ENCODE results near the gene OR6V1.
A peak's percentile ranks its signal among the peaks of the same experiment; 100 is the strongest.

OR6V1 gene

GRCh38 chr7:143052041-143052440, at the start of gene OR6V1:
Gene OR6V1 (plus strand): TSS chr7:143052341. CDS start chr7:143052341, 0 bp downstream.
- no peak for DNase-seq

GRCh38 chr7:143002898-143003297, 49.2 kb upstream of the OR6V1 start:
- peak in 1 of 2 experiments; percentile 4 for DNase-seq

- DNase-seq = peak; percentile 27 to 34
Observed at GRCh38 chr7:143003393-143004051, 48.6 kb upstream of the OR6V1 start.

- DNase-seq = no peak
Observed at GRCh38 chr7:143005632-143006260, 46.4 kb upstream of the OR6V1 start.

GRCh38 chr7:143008007-143008901, 43.9 kb upstream of the OR6V1 start:
- DNase-seq = peak; percentile 87 to 89

GRCh38 chr7:143012001-143012400, 40.1 kb upstream of the OR6V1 start:
- DNase-seq = no peak

- DNase-seq = no peak
Observed at GRCh38 chr7:143012409-143012808, 39.7 kb upstream of the OR6V1 start.

GRCh38 chr7:143013473-143013872, 38.7 kb upstream of the OR6V1 start:
- DNase-seq = no peak

- no peak for DNase-seq
Observed at GRCh38 chr7:143013893-143014292, 38.2 kb upstream of the OR6V1 start.

- no peak for DNase-seq
Observed at GRCh38 chr7:143015084-143015483, 37.1 kb upstream of the OR6V1 start.

- DNase-seq = no peak
Observed at GRCh38 chr7:143015926-143016490, 36.1 kb upstream of the OR6V1 start.

GRCh38 chr7:143016996-143017395, 35.1 kb upstream of the OR6V1 start:
- DNase-seq = no peak

- DNase-seq = no peak
Observed at GRCh38 chr7:143018931-143019330, 33.2 kb upstream of the OR6V1 start.

- DNase-seq = no peak
Observed at GRCh38 chr7:143023047-143023446, 29.1 kb upstream of the OR6V1 start.

- DNase-seq = no peak
Observed at GRCh38 chr7:143025371-143025770, 26.8 kb upstream of the OR6V1 start.

GRCh38 chr7:143027032-143027431, 25.1 kb upstream of the OR6V1 start, which contains the start of gene OR9A2:
Gene OR9A2 (minus strand): TSS chr7:143027132. CDS start chr7:143027132, 0 bp downstream.
- DNase-seq = no peak

- DNase-seq = no peak
Observed at GRCh38 chr7:143027683-143028082, 24.5 kb upstream of the OR6V1 start.

GRCh38 chr7:143038635-143039034, 13.5 kb upstream of the OR6V1 start:
- no peak for DNase-seq

GRCh38 chr7:143040209-143040715, 11.9 kb upstream of the OR6V1 start:
- DNase-seq = no peak

- no peak for DNase-seq
Observed at GRCh38 chr7:143041346-143041745, 10.8 kb upstream of the OR6V1 start.

GRCh38 chr7:143042159-143042789, 9.9 kb upstream of the OR6V1 start:
- DNase-seq = no peak

GRCh38 chr7:143042790-143043271, 9.3 kb upstream of the OR6V1 start:
- no peak for DNase-seq

All from activated CD4-positive, alpha-beta T cell treated with anti-CD3 and anti-CD28 coated beads, Interleukin-2, amount 50 U/mL, for 48 hours (primary cell).